Uterine smooth muscle cell (primary cell): ENCODE measurements around the gene SYT3. TPM values are rescaled to one million over a fixed set of nuclear protein-coding genes. Genes with fewer than 3 reads are reported as not detected.

Experiments
- total RNA-seq: library from RNA; depleted of rRNA; stranded (reverse); fragments of >200 nt; gene quantifications from 2 replicates; pipeline ENCODE4 v1.2.3, GENCODE V29; 2014

SYT3 gene
- total RNA-seq = 0.11 and 0.25 TPM in 2 replicates

GRCh38 chr19:50639121-50640112 lies at the start of gene SYT3:
SYT3 (minus strand) TSS chr19:50639881; CDS start chr19:50637411, 2,470 bp downstream.

DNA sequence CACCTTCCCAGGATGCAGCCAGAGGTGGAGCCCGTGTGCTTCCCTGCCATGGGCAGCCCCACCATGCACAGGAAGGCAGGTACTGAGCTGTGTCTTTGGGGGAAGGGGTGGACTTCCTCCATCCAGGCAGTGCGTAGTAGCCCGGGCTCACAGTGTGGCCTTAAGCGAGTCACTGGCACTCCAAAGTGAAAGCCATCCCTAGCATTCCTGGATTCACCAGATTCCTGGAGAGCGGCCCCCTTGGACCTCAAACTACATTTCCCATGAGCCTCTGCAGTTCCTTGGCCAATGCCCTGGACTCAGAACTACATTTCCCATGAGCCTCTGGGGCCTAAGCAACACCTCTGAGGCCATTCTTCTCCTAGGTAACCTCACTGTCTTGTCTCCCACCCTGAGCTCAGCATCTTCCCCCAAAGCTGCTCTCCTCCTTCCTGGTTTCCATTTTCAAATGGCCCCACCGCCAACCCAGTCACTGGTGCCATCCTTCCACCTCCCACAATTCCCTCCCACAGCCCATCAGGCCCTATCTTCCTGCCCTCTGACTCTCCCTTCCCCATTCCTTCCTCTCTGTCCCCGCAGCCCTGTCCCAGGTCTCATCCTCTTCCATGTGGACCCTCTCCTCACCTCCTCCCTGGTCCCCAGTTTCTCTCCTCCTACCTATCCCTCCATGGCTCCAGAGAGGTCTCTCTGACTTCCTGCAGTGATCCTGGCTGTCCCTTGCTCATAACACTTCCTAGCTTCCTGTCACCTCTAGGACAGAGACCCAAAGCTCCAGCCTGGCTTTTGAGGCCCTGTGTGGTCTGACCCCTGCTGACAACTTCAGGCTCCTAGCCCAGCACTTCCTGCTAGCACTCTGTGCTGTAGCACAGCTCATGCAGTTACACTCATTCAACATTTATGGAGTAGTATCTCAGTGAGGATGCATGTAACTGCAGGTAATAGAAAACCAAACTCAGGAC lies 10.0 kb upstream of the SYT3 start, which contains the start of gene C19orf81:
TSS of gene C19orf81 (plus strand) at position 13 of the 959 bp plus-strand sequence. CDS start at position 13, 0 bp downstream.

Other genes starting within 250 kb of the SYT3 start
- gene SPIB, start 220.9 kb downstream of the SYT3 start, total RNA-seq = not detected in 2 replicates
- not detected in 2 replicates for gene MYBPC2, start 207.0 kb downstream of the SYT3 start, total RNA-seq
- 29.9 and 48.5 TPM in 2 replicates for gene EMC10, start 163.4 kb downstream of the SYT3 start, total RNA-seq
- gene GARIN5A, start 163.0 kb downstream of the SYT3 start, total RNA-seq = 0.37 TPM in 1 of 2 replicates, not detected in the other
- gene JOSD2, start 128.7 kb downstream of the SYT3 start, total RNA-seq = 31.3 and 32.5 TPM in 2 replicates
- not detected in 2 replicates for gene ASPDH, start 126.0 kb downstream of the SYT3 start, total RNA-seq
- 0.12 TPM in 1 of 2 replicates, not detected in the other for gene LRRC4B, start 71.4 kb downstream of the SYT3 start, total RNA-seq
- gene C19orf81, start 9.6 kb upstream of the SYT3 start, total RNA-seq = 0.22 TPM in 1 of 2 replicates, not detected in the other
- 13.0 and 26.0 TPM in 2 replicates for gene SHANK1, start 79.9 kb upstream of the SYT3 start, total RNA-seq
- gene CLEC11A, start 83.5 kb upstream of the SYT3 start, total RNA-seq = 79.9 and 87.2 TPM in 2 replicates
- not detected in 2 replicates for gene GPR32, start 130.6 kb upstream of the SYT3 start, total RNA-seq
- not detected in 2 replicates for gene ACP4, start 150.5 kb upstream of the SYT3 start, total RNA-seq
- not detected in 2 replicates for gene KLK1, start 183.9 kb upstream of the SYT3 start, total RNA-seq
- gene KLK15, start 193.7 kb upstream of the SYT3 start, total RNA-seq = not detected in 2 replicates
- gene KLK3, start 215.0 kb upstream of the SYT3 start, total RNA-seq = not detected in 2 replicates
- 0.22 TPM in 1 of 2 replicates, not detected in the other for gene KLK2, start 233.6 kb upstream of the SYT3 start, total RNA-seq